Activated effector memory CD4-positive, alpha-beta T cell treated with Interleukin-2 at 50 U/mL for 16 hours (primary cell): Measurements from ENCODE around the gene FBXO28.
"Not testable (repeated sequence)": the region's sequence is repeated elsewhere in the genome, so short reads cannot be mapped to it uniquely, and the experiment has no call there.

Experiments
- DNase-seq: peaks from one replicate; pipeline ENCODE4 v3.0.0-alpha.2; 2020

Gene FBXO28

DNA sequence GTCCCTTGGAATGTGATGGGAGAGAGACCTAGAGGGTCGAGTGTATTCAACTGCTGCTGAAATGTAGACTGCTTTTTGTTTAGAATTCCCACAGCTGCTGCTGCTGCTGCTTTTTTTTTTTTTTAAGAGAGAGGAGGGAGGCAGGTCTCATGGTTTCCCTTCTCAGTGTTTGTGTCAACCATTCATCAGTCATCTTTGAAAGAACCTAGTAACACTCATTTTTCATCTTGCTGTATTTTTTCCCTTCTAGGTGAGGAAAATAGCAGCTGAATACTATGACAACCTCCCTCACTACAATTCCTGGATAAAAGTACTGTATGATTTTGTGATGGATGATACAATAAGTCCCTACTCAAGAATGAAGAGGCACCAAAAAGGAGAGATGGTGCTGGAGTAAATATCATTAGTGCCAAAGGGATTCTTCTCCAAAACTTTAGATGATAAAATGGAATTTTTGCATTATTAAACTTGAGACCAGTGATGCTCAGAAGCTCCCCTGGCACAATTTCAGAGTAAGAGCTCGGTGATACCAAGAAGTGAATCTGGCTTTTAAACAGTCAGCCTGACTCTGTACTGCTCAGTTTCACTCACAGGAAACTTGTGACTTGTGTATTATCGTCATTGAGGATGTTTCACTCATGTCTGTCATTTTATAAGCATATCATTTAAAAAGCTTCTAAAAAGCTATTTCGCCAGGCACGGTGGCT, 78.3 kb downstream of the FBXO28 start:
- DNase-seq, result no peak

DNA sequence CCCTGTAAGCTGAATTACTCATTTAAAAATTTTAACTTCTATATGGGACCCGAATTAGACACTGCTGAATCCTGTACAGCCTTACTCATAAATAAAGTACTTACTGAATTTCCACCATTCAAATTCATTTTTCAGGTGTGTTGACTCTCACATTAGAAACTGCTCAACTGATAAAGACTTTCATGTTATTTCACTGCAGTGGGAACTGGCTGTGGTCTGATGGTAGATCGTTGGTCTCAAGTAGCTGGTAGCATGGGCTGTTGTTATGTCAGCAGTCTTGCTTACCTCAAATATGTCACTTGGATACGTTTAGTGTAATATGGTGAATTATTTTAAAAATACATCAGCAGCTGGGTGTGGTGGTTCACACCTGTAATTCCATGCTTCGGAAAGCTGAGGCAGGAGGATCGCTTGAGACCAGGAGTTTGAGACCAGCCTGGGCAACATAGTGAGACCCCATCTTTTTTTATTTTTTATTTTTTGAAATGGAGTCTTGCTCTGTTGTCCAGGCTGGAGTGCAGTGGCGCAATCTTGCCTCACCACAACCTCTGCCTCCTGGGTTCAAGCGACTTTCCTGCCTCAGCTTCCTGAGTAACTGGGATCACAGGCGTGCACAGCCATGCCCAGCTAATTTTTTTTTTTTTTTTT, 79.5 kb downstream of the FBXO28 start:
- DNase-seq, result no peak

DNA sequence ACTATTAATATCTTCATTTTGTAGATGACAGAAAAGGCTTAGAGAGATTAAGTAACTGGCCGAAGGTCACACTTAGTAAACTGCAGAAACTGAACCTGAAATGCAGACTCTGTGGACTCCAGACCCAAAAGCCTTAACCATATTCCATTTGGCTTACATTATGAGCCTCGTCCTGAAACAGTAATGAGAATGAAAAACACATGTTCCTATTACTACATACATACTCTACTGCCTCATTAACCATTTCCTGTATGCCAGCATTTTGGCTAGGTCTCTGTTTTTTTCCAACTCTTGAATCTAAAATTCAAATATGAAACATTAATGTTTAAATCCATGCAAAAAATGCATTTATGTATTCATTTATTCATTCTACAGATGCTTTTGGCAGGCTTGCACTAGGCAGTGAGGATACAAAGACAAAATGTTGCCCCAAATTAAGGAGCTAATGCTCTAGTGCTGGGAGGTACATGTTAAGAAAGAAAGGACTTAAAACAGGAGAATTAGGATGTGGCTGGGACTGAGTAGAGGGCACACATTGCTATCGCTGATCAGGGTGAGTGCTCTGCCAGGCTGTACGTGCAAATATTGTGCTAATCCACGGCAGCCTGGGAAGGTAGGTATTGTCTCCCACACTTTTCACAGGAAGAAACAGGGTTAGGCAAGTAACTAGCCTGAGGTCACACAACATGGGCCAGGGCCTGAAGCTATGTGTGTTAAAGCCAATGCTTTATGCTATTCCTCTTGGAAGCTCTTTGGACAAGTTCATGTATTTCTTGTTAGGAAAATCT, 83.1 kb downstream of the FBXO28 start:
- no peak for DNase-seq

DNA sequence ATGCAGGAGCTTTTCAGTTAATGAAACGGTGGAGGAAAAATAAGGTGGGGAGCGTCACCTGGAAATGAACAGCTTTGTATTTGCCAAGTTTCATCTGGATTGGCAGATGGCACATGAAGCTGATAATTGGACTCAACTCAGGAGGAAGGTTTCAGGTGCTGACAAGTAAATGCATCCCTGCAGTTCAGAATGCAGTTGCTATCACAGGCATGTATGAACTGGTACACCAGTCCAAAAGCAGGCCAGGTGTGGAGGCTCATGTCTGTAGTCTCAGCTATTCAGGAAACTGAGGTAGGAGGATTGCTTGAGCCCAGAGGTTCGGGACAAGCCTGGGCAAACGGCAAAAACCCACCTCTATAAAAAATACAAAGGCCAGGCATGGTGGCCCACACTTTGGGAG, 84.7 kb downstream of the FBXO28 start:
- DNase-seq, result no peak

DNA sequence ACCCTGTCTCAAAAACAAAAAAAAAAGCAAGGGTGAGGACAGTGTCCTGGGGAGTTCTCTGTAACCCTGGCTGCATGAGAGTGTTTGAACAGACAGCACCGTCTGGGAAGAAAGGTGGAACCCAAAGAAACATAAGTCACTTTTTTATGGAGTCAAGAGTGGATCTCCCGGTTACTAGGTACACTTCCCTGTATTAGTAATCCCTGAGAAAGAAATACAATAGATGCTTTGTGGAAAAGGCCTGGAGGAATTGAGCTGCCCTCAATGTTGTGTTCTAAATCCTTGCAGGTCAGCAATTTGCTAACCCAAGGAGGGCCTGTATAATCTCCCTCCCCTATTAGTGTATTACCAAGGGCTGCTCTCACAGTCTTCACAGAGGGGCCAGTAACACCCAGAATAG, 85.8 kb downstream of the FBXO28 start:
- no peak for DNase-seq

DNA sequence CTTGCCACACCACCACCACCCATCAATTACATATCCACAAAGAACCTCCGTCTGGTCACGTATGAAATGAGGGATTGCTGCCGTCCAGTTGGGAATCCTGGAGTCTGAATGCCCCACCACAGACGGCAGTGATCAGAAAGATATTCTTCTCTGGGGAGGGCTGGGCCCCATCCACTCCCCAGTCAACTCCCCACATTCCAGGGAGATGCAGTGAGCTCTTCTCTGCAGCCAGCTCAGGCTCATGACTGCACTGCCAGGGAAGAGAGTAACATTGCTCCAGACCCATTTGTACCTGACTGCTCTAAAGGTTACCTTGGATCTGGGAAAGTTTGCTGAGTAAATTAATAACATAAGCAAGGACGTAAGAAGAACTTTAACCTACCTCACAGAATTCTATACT, 87.5 kb downstream of the FBXO28 start:
- DNase-seq, result no peak

DNA sequence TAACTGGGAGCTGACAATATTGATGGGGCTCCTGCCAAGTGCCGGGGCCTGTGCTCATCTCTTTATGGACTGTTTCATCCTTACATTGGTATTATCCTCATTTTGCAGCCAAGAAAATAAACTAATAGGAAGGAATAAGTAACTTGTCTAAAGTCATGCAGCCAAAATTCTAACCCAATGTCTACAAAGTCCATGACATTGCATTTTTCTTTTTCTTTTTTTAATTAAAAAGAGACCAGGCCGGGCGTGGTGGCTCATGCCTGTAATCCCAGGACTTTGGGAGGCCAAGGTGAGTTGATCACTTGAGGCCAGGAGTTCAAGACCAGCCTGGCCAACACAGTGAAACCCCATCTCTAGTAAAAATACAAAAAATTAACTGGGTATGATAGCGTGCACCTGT, 87.9 kb downstream of the FBXO28 start:
- no peak for DNase-seq

DNA sequence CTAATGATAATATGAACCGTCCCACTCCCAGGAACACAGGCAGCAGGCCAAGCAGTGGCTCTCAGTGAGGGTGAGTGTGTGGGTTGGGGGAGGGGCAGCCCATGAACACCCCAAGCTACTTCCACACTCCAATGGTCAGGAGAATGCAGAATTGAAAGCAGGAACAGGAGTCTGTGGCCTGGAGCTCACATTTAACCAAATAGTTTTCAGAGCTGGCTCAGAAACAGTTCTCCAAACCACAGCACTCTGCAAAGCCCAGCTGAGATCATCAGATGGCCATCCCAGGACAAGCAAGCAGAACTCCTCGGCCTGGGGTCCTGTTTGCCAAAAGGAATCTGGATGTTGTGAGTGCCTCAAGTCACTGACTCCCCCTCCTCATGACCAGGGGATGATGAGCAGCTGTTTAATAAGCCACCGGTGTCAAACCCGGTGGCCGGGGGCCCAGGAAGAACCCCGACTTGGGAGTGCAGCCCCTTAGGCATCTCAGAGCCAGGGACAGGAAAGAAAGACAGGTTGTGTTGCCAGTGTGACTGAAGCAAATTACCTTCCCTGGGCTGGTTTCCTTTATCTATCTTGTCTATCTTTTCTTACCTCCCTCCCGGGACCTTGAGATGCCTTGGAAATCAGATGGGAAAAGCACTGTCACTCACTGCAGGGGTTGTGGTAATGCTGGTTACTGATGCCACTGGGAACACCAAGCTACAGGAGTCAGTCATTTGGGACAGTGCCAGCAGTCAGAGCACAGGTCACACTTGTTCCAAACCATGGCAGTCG, 89.5 kb downstream of the FBXO28 start:
- DNase-seq, result no peak

DNA sequence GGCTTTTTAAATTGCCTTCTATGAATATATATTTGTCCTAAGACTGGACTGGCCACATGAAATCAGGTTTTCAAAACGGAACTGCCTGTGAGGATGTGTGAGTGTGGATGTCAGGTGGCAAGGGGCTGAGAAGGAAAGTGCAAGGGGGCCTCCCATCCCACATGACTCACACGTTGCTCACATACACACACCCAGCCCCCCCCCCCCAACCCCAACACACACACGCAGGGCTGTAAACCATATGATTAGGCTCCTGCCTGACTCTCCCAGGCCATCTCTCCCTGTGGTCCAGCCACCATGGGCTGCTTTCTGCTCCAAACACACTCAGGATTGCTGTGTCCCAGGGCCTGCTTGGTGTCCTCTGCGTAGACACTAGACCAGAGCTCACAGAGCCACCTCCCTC, 91.5 kb downstream of the FBXO28 start:
- DNase-seq, result no peak

DNA sequence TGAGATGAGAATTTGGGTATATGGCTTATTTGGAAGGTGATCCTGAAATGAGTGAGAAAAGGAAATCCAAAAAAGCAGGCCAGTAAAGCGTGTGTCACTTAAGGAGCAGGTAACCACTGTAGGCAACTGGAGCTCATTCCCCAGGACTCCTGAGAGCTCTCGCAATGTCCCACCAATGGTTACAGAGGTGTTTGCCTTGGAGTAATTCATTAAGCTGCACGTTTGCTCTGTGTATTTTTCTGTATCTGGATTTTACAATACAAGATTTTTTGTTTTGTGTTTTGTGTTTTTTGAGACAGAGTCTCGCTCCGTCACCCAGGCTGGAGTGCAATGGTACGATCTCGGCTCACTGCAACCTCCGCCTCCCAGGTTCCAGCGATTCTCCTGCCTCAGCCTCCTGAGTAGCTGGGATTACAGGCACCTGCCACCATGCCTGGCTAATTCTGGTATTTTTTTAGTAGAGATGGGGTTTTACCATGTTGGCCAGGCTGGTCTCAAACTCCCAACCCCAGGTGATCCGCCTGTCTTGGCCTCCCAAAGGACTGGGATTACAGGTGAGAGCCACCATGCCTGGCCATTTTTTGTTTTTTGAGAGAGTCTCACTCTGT, 92.1 kb downstream of the FBXO28 start:
- DNase-seq, result not testable (repeated sequence)

DNA sequence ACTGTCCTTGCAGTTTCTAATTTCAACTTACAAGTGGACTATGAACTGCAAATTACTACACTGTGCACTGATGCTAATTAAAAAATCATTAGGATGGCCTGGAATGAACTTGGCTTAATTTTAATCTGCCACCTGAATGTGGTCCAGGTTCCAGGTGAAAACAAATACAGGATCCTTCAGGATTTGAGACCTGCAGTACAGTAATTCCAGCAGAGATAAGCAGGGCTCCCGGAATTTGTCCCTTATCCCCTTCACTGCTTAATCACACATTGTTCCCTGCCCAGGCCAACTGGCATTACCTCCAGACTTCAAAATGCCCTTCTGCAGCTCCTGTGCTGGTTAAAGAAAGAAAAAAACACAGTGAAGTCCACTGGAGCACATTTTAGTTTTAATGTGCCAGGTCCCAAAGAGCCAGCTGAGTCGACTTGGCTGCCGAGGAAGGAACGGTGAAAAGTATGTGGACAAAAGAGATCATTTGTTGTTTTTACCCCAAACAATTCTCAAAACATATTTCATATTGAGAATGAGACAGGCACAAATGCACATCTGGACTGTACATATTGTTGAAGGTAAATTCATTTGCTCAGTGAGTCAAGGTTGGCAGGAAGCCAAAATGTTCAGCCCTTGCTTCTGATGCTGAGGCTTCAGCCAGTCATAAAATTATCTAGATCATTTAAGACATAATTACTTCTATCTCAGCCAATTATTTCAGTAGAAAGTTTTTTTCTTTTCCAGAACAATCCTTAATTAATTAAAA, 97.5 kb downstream of the FBXO28 start:
- no peak for DNase-seq
